HG02885 (cell line): Measurements from ENCODE around the gene LYRM9.

Experiments
- ATAC-seq: cut with Tn5 transposase; IDR thresholded peaks from one replicate; pipeline ENCODE4 v1.9.1; 2021; ENCODE audit warnings: mild to moderate bottlenecking; ENCODE audit not compliant: unreplicated experiment, poor library complexity

The LYRM9 gene

GRCh38 chr17:27882162-27882840 is 10.9 kb downstream of the LYRM9 start:
- no peak for ATAC-seq

DNA sequence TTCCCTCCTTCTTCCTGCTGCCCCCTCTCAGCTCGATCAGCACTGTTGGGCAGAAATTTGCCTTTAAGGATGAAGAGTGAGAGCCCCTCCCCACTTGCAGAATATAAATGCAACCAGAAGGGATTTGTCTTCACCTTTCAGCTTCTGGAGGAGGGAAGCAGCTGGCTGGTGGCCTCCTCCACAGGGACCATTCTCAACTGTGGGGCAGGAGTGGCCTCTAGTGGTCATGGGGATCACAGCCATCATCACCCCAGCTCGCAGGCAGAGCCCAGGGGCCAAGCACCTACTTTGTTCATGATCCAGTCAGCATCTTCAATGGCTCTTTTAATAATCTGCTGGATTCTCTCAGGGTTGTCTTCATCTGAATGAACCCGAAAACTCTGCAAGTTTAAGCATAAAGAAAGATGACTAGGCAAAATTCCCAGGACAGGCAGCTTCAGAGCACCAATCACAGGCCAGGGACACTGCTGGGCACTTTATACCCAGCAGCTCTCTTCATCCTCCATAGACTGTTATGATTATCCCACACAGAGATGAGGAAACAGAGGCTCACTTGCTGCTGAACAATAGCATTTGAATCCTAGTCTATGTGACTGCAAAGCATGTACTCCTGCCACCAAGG is 13.1 kb downstream of the LYRM9 start:
- peak; percentile 74 for ATAC-seq

GRCh38 chr17:27878776-27879562 is 14.2 kb downstream of the LYRM9 start:
- ATAC-seq: no peak

DNA sequence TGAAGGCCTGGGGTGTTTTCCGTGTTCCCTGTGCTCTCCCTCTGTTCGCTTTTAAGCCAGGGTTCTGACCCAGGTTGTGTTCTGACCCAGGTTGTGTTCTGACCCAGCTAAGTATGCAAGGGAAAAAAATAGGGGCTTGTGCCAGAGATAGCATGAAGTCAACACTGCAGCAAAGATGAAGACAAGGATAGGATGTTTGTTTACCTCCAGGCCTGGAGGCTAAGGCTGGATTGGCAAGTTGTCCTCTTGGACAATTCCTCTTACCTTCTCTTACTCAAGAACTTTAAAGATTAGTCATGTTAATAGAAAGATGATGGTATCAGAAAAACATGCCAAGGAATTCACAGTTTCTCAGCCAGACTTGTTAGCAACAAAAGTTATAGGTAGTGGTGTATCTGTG is 19.4 kb downstream of the LYRM9 start:
- ATAC-seq: no peak

GRCh38 chr17:27873211-27873610 is 20.0 kb downstream of the LYRM9 start:
- ATAC-seq: no peak

GRCh38 chr17:27872776-27873175 is 20.4 kb downstream of the LYRM9 start:
- no peak for ATAC-seq

GRCh38 chr17:27871407-27871806 is 21.8 kb downstream of the LYRM9 start:
- ATAC-seq: no peak

GRCh38 chr17:27870345-27870744 is 22.8 kb downstream of the LYRM9 start:
- ATAC-seq: no peak

GRCh38 chr17:27868565-27868964 is 24.6 kb downstream of the LYRM9 start:
- ATAC-seq: no peak

GRCh38 chr17:27862840-27863239 is 30.3 kb downstream of the LYRM9 start:
- ATAC-seq: no peak

DNA sequence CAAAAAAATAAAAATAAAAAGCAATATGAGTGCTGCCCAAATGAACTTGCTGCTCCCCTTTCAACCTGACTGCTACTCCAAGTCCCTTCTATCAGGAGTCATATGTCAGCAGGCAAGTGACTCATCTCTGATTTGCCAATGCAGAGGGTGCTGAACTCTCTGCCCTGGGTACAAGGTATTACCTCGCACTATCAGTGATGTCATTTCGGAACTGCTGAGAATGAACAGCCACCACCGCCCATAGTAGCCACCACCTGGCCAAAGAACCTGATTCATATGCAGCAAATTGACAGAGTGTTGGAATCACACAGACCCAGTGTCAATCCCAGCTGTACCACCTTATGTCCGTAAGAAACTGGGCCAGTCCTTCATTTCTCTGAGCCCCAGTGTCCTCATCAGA is 31.2 kb downstream of the LYRM9 start:
- no peak for ATAC-seq

GRCh38 chr17:27860971-27861664 is 32.0 kb downstream of the LYRM9 start:
- ATAC-seq: no peak

DNA sequence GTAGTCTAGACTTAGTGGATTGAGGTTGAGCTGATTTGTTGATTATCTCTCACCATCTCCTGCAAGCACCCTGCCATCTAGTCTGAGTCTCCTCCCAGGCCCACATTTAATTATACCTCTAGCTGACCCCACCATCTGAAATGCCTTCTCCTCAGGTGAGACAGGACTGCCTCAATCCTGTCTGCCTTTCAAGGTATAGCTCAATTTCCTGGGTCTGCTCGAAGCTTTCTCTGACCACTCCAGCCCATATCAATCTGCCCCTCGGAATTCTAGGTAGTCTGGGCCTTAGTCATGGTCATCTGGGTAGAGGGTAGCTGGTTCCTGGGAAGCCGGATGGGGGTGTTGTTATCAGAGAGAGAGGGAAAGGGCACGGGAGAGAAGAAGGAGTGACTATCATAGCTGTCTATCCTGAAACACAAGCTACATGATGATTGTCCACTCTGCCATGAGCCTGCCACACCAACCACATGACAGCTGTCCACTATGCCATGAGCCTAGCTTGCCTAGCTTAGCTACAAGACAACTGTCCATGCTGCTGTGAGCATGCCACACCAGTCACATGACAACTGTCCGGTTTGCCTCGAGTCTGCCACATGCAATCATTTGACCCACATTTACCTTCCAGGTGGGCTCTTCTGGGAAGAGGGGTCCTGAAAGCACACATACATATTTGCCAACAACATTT is 34.4 kb downstream of the LYRM9 start:
- no peak for ATAC-seq

- no peak for ATAC-seq
Measured at GRCh38 chr17:27856676-27857432, 36.3 kb downstream of the LYRM9 start.

DNA sequence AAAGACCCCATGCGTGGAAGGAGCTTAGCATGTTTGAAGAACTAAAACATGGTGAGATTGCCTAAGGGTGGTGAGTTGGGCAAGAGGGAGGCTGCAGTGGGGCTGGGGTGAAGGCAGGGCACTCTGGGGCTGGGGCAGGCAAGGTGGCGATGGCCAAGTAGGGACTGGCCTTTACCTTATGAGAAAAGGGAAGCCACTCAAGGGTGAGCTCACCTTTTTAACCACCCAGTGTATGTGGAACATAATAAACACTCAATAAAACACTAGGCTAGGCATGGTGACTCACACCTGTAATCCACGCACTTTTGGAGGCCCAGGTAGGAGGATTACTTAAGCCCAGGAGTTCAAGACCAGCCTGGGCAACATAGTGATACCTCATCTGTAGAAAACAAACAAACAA is 37.7 kb downstream of the LYRM9 start:
- no peak for ATAC-seq

- ATAC-seq: no peak
Measured at GRCh38 chr17:27854163-27854562, 39.0 kb downstream of the LYRM9 start.

- no peak for ATAC-seq
Measured at GRCh38 chr17:27853091-27853490, 40.1 kb downstream of the LYRM9 start.

- no peak for ATAC-seq
Measured at GRCh38 chr17:27849474-27850185, 43.5 kb downstream of the LYRM9 start.

GRCh38 chr17:27848931-27849330 is 44.2 kb downstream of the LYRM9 start:
- ATAC-seq: no peak
